H1 (cell line): Measurements from ENCODE around the gene ACTR6. TPM values are rescaled to one million over a fixed set of nuclear protein-coding genes. Genes with fewer than 3 reads are reported as not detected.

Experiments used
- BCL11A ChIP-seq, 2 experiments: IDR thresholded peaks; one replicate each; pipeline ENCODE4 v1.6.1; 2011; ENCODE audit warnings: low read depth in 2 of 2, low read length in 2 of 2, mild to moderate bottlenecking in 2 of 2
- CHD1 ChIP-seq: IDR thresholded peaks from 2 replicates; pipeline ENCODE4 v1.6.1; 2012; ENCODE audit warnings: low read depth, low read length, improper control_type of control experiment
- EP300 ChIP-seq, 2 experiments: IDR thresholded peaks; 1 replicate in 1 of 2; 2 replicates in 1 of 2; pipeline ENCODE4 v1.6.1; 2011 to 2012; ENCODE audit warnings: low read depth in 2 of 2, low read length in 2 of 2, mild to moderate bottlenecking in 2 of 2, borderline replicate concordance in 1 of 2, inconsistent platforms in 1 of 2, moderate library complexity in 1 of 2
- FOSL1 ChIP-seq: IDR thresholded peaks from 2 replicates; pipeline ENCODE4 v1.6.1; 2011; ENCODE audit warnings: mild to moderate bottlenecking, low read depth, low read length, moderate library complexity; ENCODE audit not compliant: insufficient read depth
- JUND ChIP-seq: IDR thresholded peaks from 2 replicates; pipeline ENCODE4 v1.6.1; 2011; ENCODE audit warnings: mild to moderate bottlenecking, improper control_type of control experiment, low read length
- KDM4A ChIP-seq: IDR thresholded peaks from one replicate; pipeline ENCODE4 v1.7.1; 2012; ENCODE audit warnings: low read depth, mild to moderate bottlenecking, moderate library complexity, low read length, inconsistent platforms; ENCODE audit not compliant: severe bottlenecking
- RXRA ChIP-seq: IDR thresholded peaks from 2 replicates; pipeline ENCODE4 v1.6.1; 2011; ENCODE audit warnings: low read depth, mild to moderate bottlenecking, low read length, moderate library complexity; ENCODE audit not compliant: insufficient read depth
- polyA plus RNA-seq, 7 experiments: library from polyadenylated mRNA; depleted of rRNA in 3 of 7; stranded (reverse) in 5 of 7; unstranded in 2 of 7; fragments of >200 nt in 5 of 7; fragments of 200-250 nt in 2 of 7; gene quantifications; 1 replicate in 5 of 7; 2 replicates in 1 of 7; 4 replicates in 1 of 7; pipeline versions ENCODE4 v1.2.1 to v1.2.3, GENCODE V29; 2011 to 2013; ENCODE audit warnings: missing spikeins in 2 of 7, mixed read lengths in 2 of 7
- total RNA-seq: library from RNA; stranded (reverse); fragmentation: NEBNext Ultra II Directional; extraction: Animal tissue kit (Norgen Biotek cat#: 25700); gene quantifications from 2 replicates; pipeline ENCODE4 v1.2.1, GENCODE V29; 2021

Gene ACTR6
- total and polyA plus RNA-seq, 2 of the 8 experiments (the other 6 are each of a cell fraction or from before 2014, with no cell fraction given), result 10.2 to 36.8 TPM

- no peak for TF ChIP-seq CHD1
- TF ChIP-seq FOSL1, result no peak
- no peak for TF ChIP-seq RXRA
- TF ChIP-seq KDM4A, result no peak
- no peak for TF ChIP-seq EP300 (IDR thresholded peaks at IDR 0.05; ENCODE audit: borderline replicate concordance in 1 of 2, low read depth in 2 of 2, low read length in 2 of 2)
- no peak for TF ChIP-seq BCL11A (IDR thresholded peaks at IDR 0.05; ENCODE audit: low read depth in 2 of 2, low read length in 2 of 2)
- no peak for TF ChIP-seq JUND
- TF ChIP-seq, all 59 proteins: peak for 0
Measured at GRCh38 chr12:100208834-100209233, 8.2 kb downstream of the ACTR6 start (continued).
